Measurements from ENCODE around the gene C18orf32. TPM values are rescaled to one million over a fixed set of nuclear protein-coding genes. Genes with fewer than 3 reads are reported as not detected.

C18orf32 gene
- total and polyA plus RNA-seq, 10 of the 15 experiments (the other 5 are each of a cell fraction or from before 2014, with no cell fraction given): 11.5 to 67.0 (median 32.9) TPM

DNA sequence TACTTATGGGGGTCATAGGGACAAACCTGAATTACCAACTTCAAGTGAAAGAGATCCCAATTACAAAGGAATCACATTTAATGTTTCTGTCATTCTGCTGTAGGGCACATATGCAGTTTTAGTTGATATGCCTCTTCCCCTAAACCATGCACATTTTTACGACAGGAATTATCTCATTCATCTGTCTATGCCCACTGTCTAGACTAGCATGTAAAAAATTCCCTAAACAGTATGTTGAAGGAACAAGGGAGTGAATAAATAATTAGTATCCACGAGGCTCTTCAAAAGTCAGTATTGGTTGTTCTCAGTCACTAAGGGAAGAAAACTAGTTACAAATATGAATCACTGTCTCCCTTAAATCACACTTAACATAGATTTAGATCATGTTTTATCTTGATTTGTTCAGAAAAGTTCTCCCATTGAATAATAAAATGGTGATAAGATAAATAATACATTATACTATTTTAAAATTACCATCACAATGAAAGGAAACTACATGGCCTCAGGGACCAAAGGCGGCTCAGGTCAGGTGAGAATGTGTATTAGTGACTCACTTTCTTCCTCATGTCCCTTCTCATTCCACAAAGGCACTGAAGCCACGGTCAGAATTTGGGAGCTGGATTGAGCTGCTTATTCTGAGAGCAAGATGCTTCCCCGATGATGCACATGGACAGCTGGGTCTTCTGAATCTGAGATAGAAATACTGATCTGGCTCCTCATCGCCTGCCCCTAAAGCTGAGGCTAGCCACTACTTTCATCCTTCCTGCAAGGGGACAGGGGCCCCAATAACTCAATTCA is 55.7 kb downstream of the C18orf32 start:
- POLR2A ChIA-PET: no interaction called here
- WGBS (ENCODE audit: insufficient coverage, insufficient replicate concordance, low lambda C conversion rate, missing lambda C conversion rate): 98% methylated on average over 6 of the region's 6 CpGs
- SMC1A ChIA-PET (ENCODE audit: uncharacterized antibody, unreplicated experiment): interaction anchor here (0.6 to 1.9 kb wide), 7 partner anchors 13 to 747 kb away, joined by 3 to 7 read pairs (median 3); no protein-coding TSS in a partner anchor

More for the DNA sequence above, 55.7 kb downstream of the C18orf32 start:
- no peak for ATAC-seq
- RAD21 ChIA-PET (ENCODE audit: unreplicated experiment): interaction anchor here (1.2 kb wide), 1 partner anchor 31 kb away, joined by 3 read pairs; no protein-coding TSS in a partner anchor
- no peaks in the 10 kb centered on the region for H3K79me2 ChIP-seq (ENCODE audit: control insufficient read depth, insufficient read depth, low read length)
- no TSS peak for BruUV-seq (replicated peaks)
- intact Hi-C loops (cut with micrococcal nuclease; ENCODE audit: unreplicated experiment) (no loop called here), in situ Hi-C loops (cut with MboI) (no loop called here)
- CTCF ChIA-PET: interaction anchor here (0.9 to 7.2 kb wide), 6 partner anchors 14 to 253 kb away, joined by 3 to 44 read pairs (median 4); no protein-coding TSS in a partner anchor
- H3K9me3 ChIP-seq (replicated peaks; ENCODE audit: control insufficient read depth, insufficient read depth, low read length): no peaks in the 10 kb centered on the region
- no peak overlapping the region for H3K4me2 ChIP-seq (ENCODE audit: control insufficient read depth, insufficient read depth)
- H3K27ac ChIP-seq (ENCODE audit: control insufficient read depth, insufficient read depth): no peak overlapping the region
- H4K20me1 ChIP-seq (ENCODE audit: control insufficient read depth, insufficient read depth): no peaks in the 10 kb centered on the region
- H3K9ac ChIP-seq (ENCODE audit: control insufficient read depth, insufficient read depth, low read length): no peak overlapping the region
- H3K4me3 ChIP-seq: no peak overlapping the region
- H3K36me3 ChIP-seq (ENCODE audit: control insufficient read depth in 2 of 2, insufficient read depth in 2 of 2, low read length in 1 of 2): peaks cover 3 to 5% of the 10 kb centered on the region in 2 experiments
- no peak for FAIRE-seq
- no peak for TF ChIP-seq CHD1 (IDR thresholded peaks at IDR 0.05; ENCODE audit: low read depth, low read length)
- TF ChIP-seq NR2C2 (IDR thresholded peaks at IDR 0.05; ENCODE audit: borderline replicate concordance, control insufficient read depth, insufficient read length, low read depth): no peak
- TF ChIP-seq ZNF274 (IDR thresholded peaks at IDR 0.05; ENCODE audit: insufficient read depth, insufficient read length): no peak
- TF ChIP-seq KAT2A (conservative IDR thresholded peaks at IDR 0.05; ENCODE audit: control insufficient read depth, low read depth, low read length): no peak
- no peak for TF ChIP-seq ZNF384 (IDR thresholded peaks at IDR 0.05; ENCODE audit: borderline replicate concordance, low read depth, low read length)
- TF ChIP-seq NFYA (IDR thresholded peaks at IDR 0.05; ENCODE audit: borderline replicate concordance, low read depth, low read length): no peak
- no peak for TF ChIP-seq SMAD5 (IDR thresholded peaks at IDR 0.05; ENCODE audit: low read depth)
- TF ChIP-seq FOXM1 (IDR thresholded peaks at IDR 0.05; ENCODE audit: low read depth, low read length): no peak
- TF ChIP-seq, protein P1, sequence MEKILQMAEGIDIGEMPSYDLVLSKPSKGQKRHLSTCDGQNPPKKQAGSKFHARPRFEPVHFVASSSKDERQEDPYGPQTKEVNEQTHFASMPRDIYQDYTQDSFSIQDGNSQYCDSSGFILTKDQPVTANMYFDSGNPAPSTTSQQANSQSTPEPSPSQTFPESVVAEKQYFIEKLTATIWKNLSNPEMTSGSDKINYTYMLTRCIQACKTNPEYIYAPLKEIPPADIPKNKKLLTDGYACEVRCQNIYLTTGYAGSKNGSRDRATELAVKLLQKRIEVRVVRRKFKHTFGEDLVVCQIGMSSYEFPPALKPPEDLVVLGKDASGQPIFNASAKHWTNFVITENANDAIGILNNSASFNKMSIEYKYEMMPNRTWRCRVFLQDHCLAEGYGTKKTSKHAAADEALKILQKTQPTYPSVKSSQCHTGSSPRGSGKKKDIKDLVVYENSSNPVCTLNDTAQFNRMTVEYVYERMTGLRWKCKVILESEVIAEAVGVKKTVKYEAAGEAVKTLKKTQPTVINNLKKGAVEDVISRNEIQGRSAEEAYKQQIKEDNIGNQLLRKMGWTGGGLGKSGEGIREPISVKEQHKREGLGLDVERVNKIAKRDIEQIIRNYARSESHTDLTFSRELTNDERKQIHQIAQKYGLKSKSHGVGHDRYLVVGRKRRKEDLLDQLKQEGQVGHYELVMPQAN (conservative IDR thresholded peaks at IDR 0.05): no peak
- TF ChIP-seq, protein P2, sequence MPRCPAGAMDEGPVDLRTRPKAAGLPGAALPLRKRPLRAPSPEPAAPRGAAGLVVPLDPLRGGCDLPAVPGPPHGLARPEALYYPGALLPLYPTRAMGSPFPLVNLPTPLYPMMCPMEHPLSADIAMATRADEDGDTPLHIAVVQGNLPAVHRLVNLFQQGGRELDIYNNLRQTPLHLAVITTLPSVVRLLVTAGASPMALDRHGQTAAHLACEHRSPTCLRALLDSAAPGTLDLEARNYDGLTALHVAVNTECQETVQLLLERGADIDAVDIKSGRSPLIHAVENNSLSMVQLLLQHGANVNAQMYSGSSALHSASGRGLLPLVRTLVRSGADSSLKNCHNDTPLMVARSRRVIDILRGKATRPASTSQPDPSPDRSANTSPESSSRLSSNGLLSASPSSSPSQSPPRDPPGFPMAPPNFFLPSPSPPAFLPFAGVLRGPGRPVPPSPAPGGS (IDR thresholded peaks at IDR 0.05; ENCODE audit: borderline replicate concordance, insufficient read depth, low read depth, low read length, poor library complexity, severe bottlenecking): no peak
- TF ChIP-seq RAD51 (IDR thresholded peaks at IDR 0.05): no peak
- no peak for TF ChIP-seq NRF1 (conservative IDR thresholded peaks at IDR 0.05; ENCODE audit: low read depth, low read length)
- TF ChIP-seq, protein P3, sequence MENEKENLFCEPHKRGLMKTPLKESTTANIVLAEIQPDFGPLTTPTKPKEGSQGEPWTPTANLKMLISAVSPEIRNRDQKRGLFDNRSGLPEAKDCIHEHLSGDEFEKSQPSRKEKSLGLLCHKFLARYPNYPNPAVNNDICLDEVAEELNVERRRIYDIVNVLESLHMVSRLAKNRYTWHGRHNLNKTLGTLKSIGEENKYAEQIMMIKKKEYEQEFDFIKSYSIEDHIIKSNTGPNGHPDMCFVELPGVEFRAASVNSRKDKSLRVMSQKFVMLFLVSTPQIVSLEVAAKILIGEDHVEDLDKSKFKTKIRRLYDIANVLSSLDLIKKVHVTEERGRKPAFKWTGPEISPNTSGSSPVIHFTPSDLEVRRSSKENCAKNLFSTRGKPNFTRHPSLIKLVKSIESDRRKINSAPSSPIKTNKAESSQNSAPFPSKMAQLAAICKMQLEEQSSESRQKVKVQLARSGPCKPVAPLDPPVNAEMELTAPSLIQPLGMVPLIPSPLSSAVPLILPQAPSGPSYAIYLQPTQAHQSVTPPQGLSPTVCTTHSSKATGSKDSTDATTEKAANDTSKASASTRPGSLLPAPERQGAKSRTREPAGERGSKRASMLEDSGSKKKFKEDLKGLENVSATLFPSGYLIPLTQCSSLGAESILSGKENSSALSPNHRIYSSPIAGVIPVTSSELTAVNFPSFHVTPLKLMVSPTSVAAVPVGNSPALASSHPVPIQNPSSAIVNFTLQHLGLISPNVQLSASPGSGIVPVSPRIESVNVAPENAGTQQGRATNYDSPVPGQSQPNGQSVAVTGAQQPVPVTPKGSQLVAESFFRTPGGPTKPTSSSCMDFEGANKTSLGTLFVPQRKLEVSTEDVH (IDR thresholded peaks at IDR 0.05; ENCODE audit: low read depth, partially characterized antibody): no peak
- H3K4me1 ChIP-seq (ENCODE audit: control insufficient read depth, insufficient read depth, low read length): no peaks in the 10 kb centered on the region
- DNase-seq (ENCODE audit: low read depth, low spot score): no peak
- no peak overlapping the region for H2AFZ ChIP-seq (ENCODE audit: control insufficient read depth, low read depth, low read length)
- H3K27me3 ChIP-seq (replicated peaks in 1 of 2; ENCODE audit: control insufficient read depth in 2 of 2, insufficient read depth in 2 of 2, low read length in 1 of 2): no peaks in the 10 kb centered on the region

Data from GM12878 (cell line).